SH-SY5Y (cell line): ENCODE results near the gene SEMA4D.

Experiments
- GATA2 ChIP-seq: IDR thresholded peaks from 2 replicates; pipeline ENCODE4 v1.6.1; 2011; ENCODE audit warnings: mild to moderate bottlenecking, low read depth, low read length
- GATA3 ChIP-seq: IDR thresholded peaks from 2 replicates; pipeline ENCODE4 v1.6.1; 2011; ENCODE audit warnings: low read depth, mild to moderate bottlenecking, low read length, moderate library complexity

The SEMA4D gene

GRCh38 chr9:89408628-89409101, 89.2 kb downstream of the SEMA4D start:
- TF ChIP-seq GATA2 (no peak), GATA3 (no peak)

GRCh38 chr9:89407070-89407469, 90.8 kb downstream of the SEMA4D start:
- TF ChIP-seq GATA2 (no peak), GATA3 (no peak)

GRCh38 chr9:89405826-89406225, 92.1 kb downstream of the SEMA4D start:
- TF ChIP-seq GATA3: no peak
- no peak for TF ChIP-seq GATA2

GRCh38 chr9:89404074-89404473, 93.8 kb downstream of the SEMA4D start:
- TF ChIP-seq GATA2 (no peak), GATA3 (no peak)

DNA sequence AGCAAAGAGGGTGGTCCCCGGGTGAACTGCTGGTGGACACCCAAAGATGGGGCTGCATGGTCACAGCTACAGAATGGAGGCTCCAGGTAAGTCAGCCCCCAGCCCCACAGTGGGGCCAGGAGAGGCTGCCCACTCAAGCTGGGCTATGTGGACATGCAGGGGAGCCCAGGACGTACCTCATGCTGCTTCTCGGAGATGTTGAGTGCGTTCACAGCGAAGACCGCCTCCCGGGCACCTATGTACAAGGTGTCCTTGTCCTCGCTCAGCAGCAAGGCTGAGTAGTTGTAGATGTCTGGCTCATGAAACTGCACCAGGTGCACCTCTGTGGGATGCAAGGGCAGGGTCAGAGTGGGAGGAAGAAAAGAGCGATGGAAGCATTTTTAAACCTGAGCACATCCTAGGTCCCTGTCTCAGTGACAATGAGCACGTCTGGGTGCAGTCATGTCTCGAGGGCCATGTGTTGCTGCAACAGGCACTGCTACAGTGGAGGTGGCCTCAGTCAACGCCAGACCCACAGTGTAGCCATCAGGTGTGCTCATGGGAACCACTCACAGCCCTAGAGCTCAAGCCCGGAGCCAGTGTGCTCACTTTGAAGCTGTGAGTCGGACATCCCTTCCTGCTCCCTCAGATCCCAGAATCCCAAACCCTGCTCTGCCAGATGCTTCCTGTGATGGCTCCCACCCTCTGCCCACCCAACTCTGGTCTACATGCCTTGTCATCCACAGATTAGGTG, 95.1 kb downstream of the SEMA4D start:
- TF ChIP-seq GATA2: no peak
- no peak for TF ChIP-seq GATA3

DNA sequence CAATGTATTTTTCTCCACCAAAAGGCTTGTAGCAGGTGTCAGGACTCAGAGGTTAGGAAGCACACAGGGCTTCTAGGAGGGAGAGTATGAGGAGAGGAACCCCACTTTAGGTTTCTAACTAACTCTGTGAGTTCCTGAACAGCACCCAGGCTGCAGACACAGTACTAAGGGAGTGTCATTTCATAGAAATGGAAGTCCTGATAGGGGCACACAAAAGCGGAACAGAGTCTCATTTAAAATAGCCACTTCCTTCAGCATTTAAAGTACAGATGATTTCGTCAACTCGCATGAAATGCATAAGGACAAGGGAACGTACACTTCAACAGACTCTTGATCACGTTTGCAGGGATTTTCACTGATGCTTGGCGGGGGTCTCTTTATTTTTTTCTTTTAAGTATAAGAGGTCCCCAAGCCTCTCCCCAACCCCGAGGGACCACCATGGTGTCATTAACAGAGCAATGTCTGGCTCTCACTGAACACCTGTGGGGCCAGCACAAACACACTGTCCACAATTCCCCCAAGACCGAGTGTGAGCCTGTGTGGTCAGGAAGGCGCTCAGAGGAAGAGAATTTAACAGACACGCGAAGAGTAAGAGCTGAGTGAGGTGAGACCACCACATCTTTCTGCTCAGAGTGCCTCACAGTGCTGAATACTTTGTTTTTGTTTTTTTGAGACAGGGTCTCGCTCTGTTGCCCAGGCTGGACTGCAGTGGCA, 97.4 kb downstream of the SEMA4D start:
- TF ChIP-seq GATA2 (no peak), GATA3 (no peak)

DNA sequence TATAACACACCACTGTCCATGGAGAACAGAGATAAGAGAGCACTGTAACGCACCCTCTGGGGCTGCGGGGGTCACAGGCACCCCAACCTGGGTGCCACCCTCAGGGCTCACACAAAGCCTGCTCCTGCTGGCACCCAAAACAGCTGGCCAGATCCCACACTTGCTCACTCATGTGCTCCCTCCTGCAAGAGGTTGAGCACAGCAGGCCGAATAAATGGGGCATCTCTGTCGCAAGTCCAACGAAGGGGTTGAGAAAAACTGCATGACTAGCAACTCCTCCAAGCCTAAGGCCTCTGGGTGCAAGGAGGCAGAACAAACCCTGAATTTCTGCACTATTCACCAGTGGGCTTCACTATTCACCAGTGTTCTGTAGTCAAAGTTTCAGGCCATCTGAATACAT, 99.3 kb downstream of the SEMA4D start:
- TF ChIP-seq GATA3 (no peak), GATA2 (no peak)

DNA sequence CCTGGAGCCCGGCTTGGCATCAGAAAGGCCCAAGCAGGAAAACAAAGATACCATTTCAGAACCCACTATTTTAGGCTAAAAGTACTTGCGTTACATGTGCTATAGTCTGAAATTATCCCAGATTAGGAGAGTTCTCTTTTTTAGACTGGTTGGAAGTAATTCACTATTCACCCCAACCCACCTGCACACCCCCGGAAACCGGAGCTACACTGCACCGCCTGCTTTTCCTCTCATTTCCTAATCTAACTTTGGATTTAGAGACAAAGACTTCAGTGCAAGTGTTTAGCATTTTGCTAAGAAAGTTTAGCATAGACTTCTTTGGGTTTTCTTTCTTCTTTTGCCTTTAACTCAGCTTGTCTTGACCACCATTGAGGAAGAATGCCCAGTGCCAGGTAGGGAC, 100.4 kb downstream of the SEMA4D start:
- TF ChIP-seq GATA3: no peak
- no peak for TF ChIP-seq GATA2

- TF ChIP-seq GATA3 (no peak), GATA2 (no peak)
Observed at GRCh38 chr9:89395931-89396710, 101.8 kb downstream of the SEMA4D start.

GRCh38 chr9:89394412-89394811, 103.5 kb downstream of the SEMA4D start:
- no peak for TF ChIP-seq GATA2
- no peak for TF ChIP-seq GATA3

GRCh38 chr9:89391585-89391984, 106.3 kb downstream of the SEMA4D start:
- TF ChIP-seq GATA2 (no peak), GATA3 (no peak)

GRCh38 chr9:89390578-89391116, 107.3 kb downstream of the SEMA4D start:
- TF ChIP-seq GATA3: no peak
- no peak for TF ChIP-seq GATA2

- no peak for TF ChIP-seq GATA3
- no peak for TF ChIP-seq GATA2
Observed at GRCh38 chr9:89390068-89390555, 107.8 kb downstream of the SEMA4D start.

- TF ChIP-seq GATA2 (no peak), GATA3 (no peak)
Observed at GRCh38 chr9:89388868-89389177, 109.1 kb downstream of the SEMA4D start.
